ENCODE data around the gene KANSL1L.

- TF ChIP-seq, protein P1, sequence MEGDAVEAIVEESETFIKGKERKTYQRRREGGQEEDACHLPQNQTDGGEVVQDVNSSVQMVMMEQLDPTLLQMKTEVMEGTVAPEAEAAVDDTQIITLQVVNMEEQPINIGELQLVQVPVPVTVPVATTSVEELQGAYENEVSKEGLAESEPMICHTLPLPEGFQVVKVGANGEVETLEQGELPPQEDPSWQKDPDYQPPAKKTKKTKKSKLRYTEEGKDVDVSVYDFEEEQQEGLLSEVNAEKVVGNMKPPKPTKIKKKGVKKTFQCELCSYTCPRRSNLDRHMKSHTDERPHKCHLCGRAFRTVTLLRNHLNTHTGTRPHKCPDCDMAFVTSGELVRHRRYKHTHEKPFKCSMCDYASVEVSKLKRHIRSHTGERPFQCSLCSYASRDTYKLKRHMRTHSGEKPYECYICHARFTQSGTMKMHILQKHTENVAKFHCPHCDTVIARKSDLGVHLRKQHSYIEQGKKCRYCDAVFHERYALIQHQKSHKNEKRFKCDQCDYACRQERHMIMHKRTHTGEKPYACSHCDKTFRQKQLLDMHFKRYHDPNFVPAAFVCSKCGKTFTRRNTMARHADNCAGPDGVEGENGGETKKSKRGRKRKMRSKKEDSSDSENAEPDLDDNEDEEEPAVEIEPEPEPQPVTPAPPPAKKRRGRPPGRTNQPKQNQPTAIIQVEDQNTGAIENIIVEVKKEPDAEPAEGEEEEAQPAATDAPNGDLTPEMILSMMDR (IDR thresholded peaks at IDR 0.05; ENCODE audit: insufficient read depth, low read length, poor library complexity, severe bottlenecking) = no peak
- TF ChIP-seq EZH2phosphoT487 (conservative IDR thresholded peaks at IDR 0.05; ENCODE audit: low read length) = no peak
These were observed at the start of gene KANSL1L for GRCh38 chr2:210171309-210172218.
